T-helper 2 cell treated with Interferon-gamma antibody and Interleukin-4, amounts not matched to agents 5 μg/mL and 100 μg/mL, for 36 hours (primary cell): ENCODE measurements around the gene CDKN2B.
"Not testable (repeated sequence)": the region's sequence is repeated elsewhere in the genome, so short reads cannot be mapped to it uniquely, and the experiment has no call there.

Experiments
- DNase-seq: peaks from one replicate; pipeline ENCODE4 v3.0.0; 2021; ENCODE audit warnings: low spot score
- H3K27ac Mint-ChIP-seq: one replicate; pipeline ENCODE4 v1.8.0; 2021; ENCODE audit warnings: mild to moderate bottlenecking, mixed read lengths
- H3K27me3 Mint-ChIP-seq: one replicate; pipeline ENCODE4 v1.8.0; 2021; ENCODE audit warnings: low read depth, mixed read lengths
- H3K36me3 Mint-ChIP-seq: one replicate; pipeline ENCODE4 v1.8.0; 2021; ENCODE audit warnings: low read depth, mixed read lengths
- H3K4me1 Mint-ChIP-seq: one replicate; pipeline ENCODE4 v1.8.0; 2021; ENCODE audit warnings: low read depth, mixed read lengths
- H3K4me3 Mint-ChIP-seq: one replicate; pipeline ENCODE4 v1.8.0; 2022; ENCODE audit warnings: mild to moderate bottlenecking, moderate library complexity, mixed read lengths
- H3K9me3 Mint-ChIP-seq: one replicate; pipeline ENCODE4 v1.8.0; 2021; ENCODE audit warnings: mixed read lengths

CDKN2B gene

GRCh38 chr9:22008717-22009505 lies at the start of gene CDKN2B:
Gene CDKN2B (minus strand): TSS chr9:22009305. CDS start chr9:22008953, 352 bp downstream.
- Mint-ChIP-seq H3K27me3 (peaks cover 73% of the 10 kb centered on the region), H3K27ac (peak within 1 kb of the TSS; percentile 31)

GRCh38 chr9:22057972-22058371 lies 48.9 kb upstream of the CDKN2B start:
- not testable (repeated sequence) for H3K9me3 Mint-ChIP-seq, DNase-seq, H3K27ac Mint-ChIP-seq, H3K4me3 Mint-ChIP-seq
- H3K27me3 Mint-ChIP-seq, result peaks cover 50% of the 10 kb centered on the region
- H3K4me1 Mint-ChIP-seq, result peaks cover 14% of the 10 kb centered on the region
- peaks cover 18% of the 10 kb centered on the region for H3K36me3 Mint-ChIP-seq

More at GRCh38 chr9:22008717-22009505, at the start of gene CDKN2B:
- peak; percentile 78 for DNase-seq
- Mint-ChIP-seq H3K4me1 (peaks cover 31% of the 10 kb centered on the region), H3K9me3 (no peaks in the 10 kb centered on the region), H3K36me3 (peaks cover 20% of the 10 kb centered on the region), H3K4me3 (peak within 1 kb of the TSS; percentile 90)

- Mint-ChIP-seq H3K36me3 (peaks cover 25% of the 10 kb centered on the region), H3K27me3 (peaks cover 39% of the 10 kb centered on the region), H3K9me3 (peaks cover 4% of the 10 kb centered on the region), H3K4me3 (no peak overlapping the region), H3K4me1 (peaks cover 28% of the 10 kb centered on the region), H3K27ac (no peak overlapping the region)
- no peak for DNase-seq
Observed at GRCh38 chr9:22056402-22056801, 47.3 kb upstream of the CDKN2B start.

GRCh38 chr9:22055090-22055489 lies 46.0 kb upstream of the CDKN2B start:
- H3K27ac Mint-ChIP-seq, result no peak overlapping the region
- H3K4me1 Mint-ChIP-seq, result peaks cover 36% of the 10 kb centered on the region
- H3K36me3 Mint-ChIP-seq, result peaks cover 26% of the 10 kb centered on the region
- no peak overlapping the region for H3K4me3 Mint-ChIP-seq
- H3K9me3 Mint-ChIP-seq, result peaks cover 4% of the 10 kb centered on the region
- DNase-seq, result no peak
- H3K27me3 Mint-ChIP-seq, result peaks cover 29% of the 10 kb centered on the region

- Mint-ChIP-seq H3K36me3 (peaks cover 27% of the 10 kb centered on the region), H3K27ac (no peak overlapping the region), H3K9me3 (peaks cover 4% of the 10 kb centered on the region), H3K27me3 (peaks cover 27% of the 10 kb centered on the region), H3K4me3 (no peak overlapping the region), H3K4me1 (peaks cover 36% of the 10 kb centered on the region)
- DNase-seq, result no peak
Observed at GRCh38 chr9:22054529-22054928, 45.4 kb upstream of the CDKN2B start.

GRCh38 chr9:22054076-22054475 lies 45.0 kb upstream of the CDKN2B start:
- peaks cover 26% of the 10 kb centered on the region for H3K27me3 Mint-ChIP-seq
- peaks cover 28% of the 10 kb centered on the region for H3K36me3 Mint-ChIP-seq
- no peak overlapping the region for H3K27ac Mint-ChIP-seq
- DNase-seq, result no peak
- H3K4me3 Mint-ChIP-seq, result no peak overlapping the region
- H3K9me3 Mint-ChIP-seq, result peaks cover 4% of the 10 kb centered on the region
- peaks cover 36% of the 10 kb centered on the region for H3K4me1 Mint-ChIP-seq

- Mint-ChIP-seq H3K27ac (peak overlapping the region; percentile 58), H3K9me3 (peaks cover 2% of the 10 kb centered on the region), H3K4me3 (peak overlapping the region; percentile 17), H3K27me3 (peaks cover 27% of the 10 kb centered on the region), H3K4me1 (peaks cover 35% of the 10 kb centered on the region), H3K36me3 (peaks cover 31% of the 10 kb centered on the region)
- no peak for DNase-seq
Observed at GRCh38 chr9:22053178-22053577, 44.1 kb upstream of the CDKN2B start.

GRCh38 chr9:22052376-22052945 lies 43.4 kb upstream of the CDKN2B start:
- Mint-ChIP-seq H3K4me1 (peaks cover 34% of the 10 kb centered on the region), H3K36me3 (peaks cover 31% of the 10 kb centered on the region), H3K27me3 (peaks cover 31% of the 10 kb centered on the region), H3K4me3 (peak overlapping the region; percentile 17), H3K9me3 (no peaks in the 10 kb centered on the region), H3K27ac (peak overlapping the region; percentile 58)
- peak; percentile 71 for DNase-seq

GRCh38 chr9:22050924-22051323 lies 41.8 kb upstream of the CDKN2B start:
- H3K4me1 Mint-ChIP-seq, result peaks cover 40% of the 10 kb centered on the region
- DNase-seq, result no peak
- H3K27ac Mint-ChIP-seq, result peak overlapping the region; percentile 53
- peak overlapping the region; percentile 46 for H3K4me3 Mint-ChIP-seq
- no peaks in the 10 kb centered on the region for H3K9me3 Mint-ChIP-seq
- H3K27me3 Mint-ChIP-seq, result peaks cover 38% of the 10 kb centered on the region
- peaks cover 26% of the 10 kb centered on the region for H3K36me3 Mint-ChIP-seq

GRCh38 chr9:22049411-22049810 lies 40.3 kb upstream of the CDKN2B start:
- Mint-ChIP-seq H3K4me1 (peaks cover 46% of the 10 kb centered on the region), H3K4me3 (no peak overlapping the region), H3K27me3 (peaks cover 38% of the 10 kb centered on the region), H3K9me3 (no peaks in the 10 kb centered on the region), H3K36me3 (peaks cover 23% of the 10 kb centered on the region), H3K27ac (no peak overlapping the region)
- DNase-seq, result no peak

GRCh38 chr9:22047596-22047995 lies 38.5 kb upstream of the CDKN2B start:
- Mint-ChIP-seq H3K4me1 (peaks cover 40% of the 10 kb centered on the region), H3K9me3 (no peaks in the 10 kb centered on the region), H3K27ac (no peak overlapping the region), H3K4me3 (no peak overlapping the region), H3K27me3 (peaks cover 48% of the 10 kb centered on the region), H3K36me3 (peaks cover 20% of the 10 kb centered on the region)
- no peak for DNase-seq

GRCh38 chr9:22046243-22046885 lies 37.3 kb upstream of the CDKN2B start:
- Mint-ChIP-seq H3K27me3 (peaks cover 58% of the 10 kb centered on the region), H3K4me3 (no peak overlapping the region), H3K4me1 (peaks cover 33% of the 10 kb centered on the region), H3K9me3 (no peaks in the 10 kb centered on the region), H3K27ac (no peak overlapping the region), H3K36me3 (peaks cover 12% of the 10 kb centered on the region)
- DNase-seq, result no peak

GRCh38 chr9:22045423-22045822 lies 36.3 kb upstream of the CDKN2B start:
- H3K9me3 Mint-ChIP-seq, result no peaks in the 10 kb centered on the region
- H3K36me3 Mint-ChIP-seq, result peaks cover 4% of the 10 kb centered on the region
- DNase-seq, result no peak
- H3K4me1 Mint-ChIP-seq, result peaks cover 34% of the 10 kb centered on the region
- no peak overlapping the region for H3K27ac Mint-ChIP-seq
- no peak overlapping the region for H3K4me3 Mint-ChIP-seq
- H3K27me3 Mint-ChIP-seq, result peaks cover 64% of the 10 kb centered on the region

GRCh38 chr9:22044583-22044982 lies 35.5 kb upstream of the CDKN2B start:
- DNase-seq, result no peak
- Mint-ChIP-seq H3K9me3 (no peaks in the 10 kb centered on the region), H3K4me1 (peaks cover 39% of the 10 kb centered on the region)

More at GRCh38 chr9:22044583-22044982, 35.5 kb upstream of the CDKN2B start:
- Mint-ChIP-seq H3K27me3 (peaks cover 72% of the 10 kb centered on the region), H3K27ac (no peak overlapping the region), H3K36me3 (peaks cover 4% of the 10 kb centered on the region), H3K4me3 (no peak overlapping the region)
